IMR-90 (cell line): ENCODE data around the gene SMYD2. TPM values are rescaled to one million over a fixed set of nuclear protein-coding genes. Genes with fewer than 3 reads are reported as not detected.
A peak's percentile ranks its signal among the peaks of the same experiment; 100 is the strongest.

Experiments used
- ATAC-seq: fragments of 200-7000 bp; cut with Tn5 transposase; 2 replicates; pipeline ENCODE4 v1.9.1; 2020; ENCODE audit warnings: low read depth, mild to moderate bottlenecking, moderate library complexity
- BruUV-seq: library from RNA; stranded (reverse); fragments of 400-500 nt; replicated peaks from 2 replicates; lab custom pipeline; 2021; lab: Mats Ljungman, UMichigan
- CTCF ChIA-PET: fragments of 300-600 bp; formaldehyde crosslinking; extraction: SDS; loops from one replicate; lab custom pipeline; 2021; ENCODE audit warnings: antibody characterized with exemption; lab: Yijun Ruan, JAX
- POLR2A ChIA-PET: fragments of 300-600 bp; sonication (Branson Sonifier 250); formaldehyde crosslinking; loops from one replicate; lab custom pipeline; 2022; ENCODE audit warnings: antibody characterized with exemption; ENCODE audit not compliant: unreplicated experiment; lab: Charles Lee
- DNase-seq: peaks from one replicate; pipeline ENCODE4 v3.0.0; 2013
- H2AFZ ChIP-seq: replicated peaks from 2 replicates; pipeline ENCODE3; 2013; ENCODE audit warnings: low read length, mild to moderate bottlenecking; ENCODE audit not compliant: poor library complexity
- H2AK5ac ChIP-seq: 2 replicates; pipeline ENCODE4 v1.6.1; 2013; ENCODE audit warnings: low read depth, low read length, inconsistent platforms
- H2AK9ac ChIP-seq: replicated peaks from 2 replicates; pipeline ENCODE3; 2013; ENCODE audit warnings: mild to moderate bottlenecking, low read depth, low read length, moderate library complexity; ENCODE audit not compliant: poor library complexity
- H2BK120ac ChIP-seq: 2 replicates; pipeline ENCODE4 v1.6.1; 2013; ENCODE audit warnings: low read depth, low read length, inconsistent platforms
- H2BK15ac ChIP-seq: 3 replicates; pipeline ENCODE4 v1.6.1; 2013; ENCODE audit warnings: low read depth, low read length, inconsistent platforms
- H2BK20ac ChIP-seq: 2 replicates; pipeline ENCODE4 v1.6.1; 2013; ENCODE audit warnings: low read depth, mild to moderate bottlenecking, inconsistent platforms, low read length, moderate library complexity
- H2BK5ac ChIP-seq: 2 replicates; pipeline ENCODE4 v1.6.1; 2013; ENCODE audit warnings: mild to moderate bottlenecking, low read depth, low read length, inconsistent platforms; ENCODE audit not compliant: poor library complexity, severe bottlenecking
- H3K14ac ChIP-seq: replicated peaks from 2 replicates; pipeline ENCODE4 v1.6.1; 2013; ENCODE audit warnings: low read depth, low read length, inconsistent platforms
- H3K18ac ChIP-seq: 2 replicates; pipeline ENCODE4 v1.6.1; 2013; ENCODE audit warnings: low read depth, low read length, control low read depth
- H3K23ac ChIP-seq: 2 replicates; pipeline ENCODE4 v1.6.1; 2013; ENCODE audit warnings: low read depth, low read length, inconsistent platforms
- H3K27ac ChIP-seq: 2 replicates; pipeline ENCODE4 v1.5.1; 2013; ENCODE audit warnings: mild to moderate bottlenecking, control low read depth, low read length; ENCODE audit not compliant: insufficient read depth
- H3K27me3 ChIP-seq: 2 replicates; pipeline ENCODE4 v1.6.1; 2013; ENCODE audit warnings: low read length; ENCODE audit not compliant: control insufficient read depth, insufficient read depth
- H3K36me3 ChIP-seq: 2 replicates; pipeline ENCODE4 v1.6.1; 2013; ENCODE audit warnings: low read length, mixed read lengths; ENCODE audit not compliant: control insufficient read depth, insufficient read depth
- H3K4ac ChIP-seq: 2 replicates; pipeline ENCODE4 v1.6.1; 2013; ENCODE audit warnings: low read depth, low read length, inconsistent platforms
- H3K4me1 ChIP-seq: 2 replicates; pipeline ENCODE4 v1.6.1; 2013; ENCODE audit warnings: low read length, mixed read lengths; ENCODE audit not compliant: control insufficient read depth, insufficient read depth
- H3K4me2 ChIP-seq: 2 replicates; pipeline ENCODE4 v1.6.1; 2013; ENCODE audit warnings: low read depth, mild to moderate bottlenecking, control low read depth, low read length, moderate library complexity
- H3K4me3 ChIP-seq: 2 replicates; pipeline ENCODE4 v1.5.1; 2013; ENCODE audit warnings: low read depth, mild to moderate bottlenecking, control low read depth, low read length, moderate library complexity; ENCODE audit not compliant: insufficient read depth
- H3K56ac ChIP-seq: 2 replicates; pipeline ENCODE4 v1.6.1; 2013; ENCODE audit warnings: low read length, inconsistent platforms; ENCODE audit not compliant: insufficient read depth; ENCODE audit errors: extremely low read depth
- H3K79me1 ChIP-seq, 2 experiments: 2 replicates each; pipeline ENCODE4 v1.6.1; 2013; ENCODE audit warnings: low read length in 2 of 2, inconsistent platforms in 1 of 2, low read depth in 1 of 2
- H3K9ac ChIP-seq: 2 replicates; pipeline ENCODE4 v1.6.1; 2013; ENCODE audit warnings: low read depth, low read length, control low read depth
- H3K9me1 ChIP-seq: 2 replicates; pipeline ENCODE4 v1.6.1; 2013; ENCODE audit warnings: low read length, inconsistent platforms; ENCODE audit not compliant: insufficient read depth
- H3K9me3 ChIP-seq: 2 replicates; pipeline ENCODE4 v1.6.1; 2013; ENCODE audit warnings: low read length; ENCODE audit not compliant: control insufficient read depth, insufficient read depth
- H4K20me1 ChIP-seq: 2 replicates; pipeline ENCODE4 v1.6.1; 2013; ENCODE audit warnings: low read length, inconsistent platforms; ENCODE audit not compliant: insufficient read depth
- H4K5ac ChIP-seq: 2 replicates; pipeline ENCODE4 v1.6.1; 2013; ENCODE audit warnings: mild to moderate bottlenecking, low read depth, low read length, control low read depth
- H4K8ac ChIP-seq, 2 experiments: 2 replicates each; pipeline ENCODE4 v1.6.1; 2013; ENCODE audit warnings: low read depth in 2 of 2, low read length in 2 of 2, control low read depth in 1 of 2, inconsistent platforms in 1 of 2
- H4K91ac ChIP-seq: 2 replicates; pipeline ENCODE4 v1.6.1; 2013; ENCODE audit warnings: low read depth, low read length, inconsistent platforms; ENCODE audit not compliant: insufficient read depth
- CTCF ChIP-seq: conservative IDR thresholded peaks from 2 replicates; pipeline ENCODE4 v1.5.1; 2012; ENCODE audit warnings: mild to moderate bottlenecking, low read depth, low read length, improper control_type of control experiment
- WGBS, 2 experiments: methylation state at CpG; one replicate each; pipeline versions ENCODE4 v1.1.5 to v1.1.7; 2013; ENCODE audit warnings: missing lambda C conversion rate in 2 of 2; ENCODE audit not compliant: insufficient read length in 1 of 2; ENCODE audit errors: extremely low coverage in 2 of 2; 5-methylcytosine and 5-hydroxymethylcytosine counted together
- dilution Hi-C: fragments of 300-500 bp; cut with HindIII; formaldehyde crosslinking; loops from one replicate; pipeline ENCODE4 v1.14.3; 2018; ENCODE audit warnings: low sequenced_read_pairs; ENCODE audit not compliant: unreplicated experiment
- in situ Hi-C: fragments of 300-500 bp; cut with MboI; formaldehyde crosslinking; loops from 3 replicates; pipeline ENCODE4 v1.14.3; 2019; ENCODE audit warnings: low sequenced_read_pairs, inconsistent platforms, mixed read lengths
- intact Hi-C: fragments of 100-400 bp; cut with micrococcal nuclease; formaldehyde crosslinking; loops from 2 replicates; pipeline ENCODE4 v1.10.0; 2022
- polyA plus RNA-seq, 3 experiments: library from polyadenylated mRNA; depleted of rRNA; stranded (reverse); fragments of >200 nt; gene quantifications; 2 replicates each; pipeline ENCODE4 v1.2.3, GENCODE V29; 2012; ENCODE audit warnings: low replicate concordance in 1 of 3
- total RNA-seq: library from RNA; depleted of rRNA; stranded (reverse); fragments of >200 nt; gene quantifications from 2 replicates; pipeline ENCODE4 v1.2.3, GENCODE V29; 2012

SMYD2 gene
- total and polyA plus RNA-seq, 2 of the 4 experiments (the other 2 are of a cell fraction): 32.7 to 61.7 TPM

- H2BK5ac ChIP-seq: no peak overlapping the region
- ChIA-PET POLR2A (no interaction called here), CTCF (no interaction called here)
- H2AFZ ChIP-seq: no peak overlapping the region
- no peak overlapping the region for H3K23ac ChIP-seq
- H3K27ac ChIP-seq: no peak overlapping the region
- no peak overlapping the region for H2BK120ac ChIP-seq
- no CpG with 5 or more reads among the region's 3 CpGs for WGBS, 2 experiments
- no peak overlapping the region for H2AK5ac ChIP-seq
- no peak overlapping the region for H3K4ac ChIP-seq
- H2BK15ac ChIP-seq: no peak overlapping the region
- H2AK9ac ChIP-seq: no peak overlapping the region
- H3K4me1 ChIP-seq: no peaks in the 10 kb centered on the region
- peak; percentile 25 for DNase-seq
- H3K18ac ChIP-seq: no peak overlapping the region
- dilution Hi-C loops: no loop called here
- BruUV-seq: no TSS peak
- H3K4me2 ChIP-seq: no peak overlapping the region
- peaks cover 15% of the 10 kb centered on the region for H3K27me3 ChIP-seq
- H4K5ac ChIP-seq: no peak overlapping the region
- intact Hi-C loops: no loop called here
- H4K8ac ChIP-seq: no peak overlapping the region
- H3K79me1 ChIP-seq: no peaks in the 10 kb centered on the region
- no peak; the same call in 1 of the 2 replicates for ATAC-seq
- H3K9ac ChIP-seq: no peak overlapping the region
- H4K20me1 ChIP-seq: no peaks in the 10 kb centered on the region
- no peak overlapping the region for H4K91ac ChIP-seq
- no peak overlapping the region for H2BK20ac ChIP-seq
- no peaks in the 10 kb centered on the region for H3K9me3 ChIP-seq
- no peak overlapping the region for H3K14ac ChIP-seq
- H3K4me3 ChIP-seq: no peak overlapping the region
- TF ChIP-seq CTCF: no peak
- no peaks in the 10 kb centered on the region for H3K36me3 ChIP-seq
- in situ Hi-C loops: loop anchor here (25.0 kb wide), 1 partner anchor 1303 kb away; no protein-coding TSS in a partner anchor
- H3K56ac ChIP-seq: no peak overlapping the region
- H3K9me1 ChIP-seq: no peaks in the 10 kb centered on the region
Observed at GRCh38 chr1:214234635-214235025, 46.3 kb upstream of the SMYD2 start.
